22Rv1 (cell line): ENCODE results near the gene SCD.

Experiments used
- H3K27ac ChIP-seq: fragments of 450-650 bp; 2 replicates; pipeline ENCODE4 v1.5.1; 2017
- ZFX ChIP-seq: fragments of 450-650 bp; IDR thresholded peaks from 2 replicates; pipeline ENCODE4 v1.6.1; 2017; ENCODE audit warnings: antibody characterized with exemption, borderline replicate concordance
- TF ChIP-seq, protein P1 (sequence below): fragments of 450-650 bp; IDR thresholded peaks from 2 replicates; pipeline ENCODE4 v1.5.1; 2017; ENCODE audit warnings: mild to moderate bottlenecking

The SCD gene

DNA sequence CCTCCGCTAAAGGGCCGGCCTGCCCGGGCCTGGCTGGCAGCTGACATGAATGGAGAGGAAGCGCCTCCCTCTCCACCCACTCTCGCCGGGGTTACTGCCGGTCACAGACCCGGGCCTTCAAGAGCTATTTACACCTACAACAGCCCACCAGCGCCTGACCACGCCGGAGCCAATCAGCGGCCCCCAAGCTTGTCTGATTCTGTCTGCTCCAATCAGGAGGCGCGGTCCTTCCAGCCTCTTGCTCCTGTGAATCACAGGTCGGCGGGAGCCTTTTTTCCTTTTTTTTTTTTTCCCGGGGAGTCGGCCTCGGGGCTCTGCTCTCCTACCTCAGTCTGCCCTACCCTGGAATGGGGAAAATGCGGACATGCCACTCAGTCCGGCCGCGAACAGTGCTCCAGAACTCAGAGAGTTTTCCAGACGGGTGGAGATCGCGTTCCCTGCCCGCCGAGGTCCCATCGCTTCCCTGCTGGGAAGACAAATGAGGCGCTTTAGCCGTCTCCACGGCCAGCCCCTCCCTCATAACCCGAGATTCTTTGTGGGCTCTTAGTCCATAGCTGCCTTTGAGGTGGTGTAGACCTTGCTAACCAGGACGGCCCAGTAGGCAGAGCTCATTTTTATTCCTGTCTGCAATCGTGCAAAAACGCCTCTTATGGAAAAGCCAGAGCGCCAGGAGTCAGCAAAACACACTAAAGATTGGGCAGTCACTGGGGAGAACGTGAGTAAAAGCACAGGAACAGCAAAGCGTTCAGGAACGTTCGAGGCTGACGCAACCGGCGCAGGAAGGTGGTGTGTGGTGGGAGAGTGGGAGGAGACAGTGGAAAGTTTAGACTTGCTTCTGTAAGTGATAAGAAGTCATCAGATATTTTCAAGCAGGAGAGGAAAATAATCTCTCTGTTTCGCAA is 26.5 kb downstream of the SCD start:
- no peak for TF ChIP-seq ZFX
- TF ChIP-seq, protein P1, sequence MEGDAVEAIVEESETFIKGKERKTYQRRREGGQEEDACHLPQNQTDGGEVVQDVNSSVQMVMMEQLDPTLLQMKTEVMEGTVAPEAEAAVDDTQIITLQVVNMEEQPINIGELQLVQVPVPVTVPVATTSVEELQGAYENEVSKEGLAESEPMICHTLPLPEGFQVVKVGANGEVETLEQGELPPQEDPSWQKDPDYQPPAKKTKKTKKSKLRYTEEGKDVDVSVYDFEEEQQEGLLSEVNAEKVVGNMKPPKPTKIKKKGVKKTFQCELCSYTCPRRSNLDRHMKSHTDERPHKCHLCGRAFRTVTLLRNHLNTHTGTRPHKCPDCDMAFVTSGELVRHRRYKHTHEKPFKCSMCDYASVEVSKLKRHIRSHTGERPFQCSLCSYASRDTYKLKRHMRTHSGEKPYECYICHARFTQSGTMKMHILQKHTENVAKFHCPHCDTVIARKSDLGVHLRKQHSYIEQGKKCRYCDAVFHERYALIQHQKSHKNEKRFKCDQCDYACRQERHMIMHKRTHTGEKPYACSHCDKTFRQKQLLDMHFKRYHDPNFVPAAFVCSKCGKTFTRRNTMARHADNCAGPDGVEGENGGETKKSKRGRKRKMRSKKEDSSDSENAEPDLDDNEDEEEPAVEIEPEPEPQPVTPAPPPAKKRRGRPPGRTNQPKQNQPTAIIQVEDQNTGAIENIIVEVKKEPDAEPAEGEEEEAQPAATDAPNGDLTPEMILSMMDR, result no peak

DNA sequence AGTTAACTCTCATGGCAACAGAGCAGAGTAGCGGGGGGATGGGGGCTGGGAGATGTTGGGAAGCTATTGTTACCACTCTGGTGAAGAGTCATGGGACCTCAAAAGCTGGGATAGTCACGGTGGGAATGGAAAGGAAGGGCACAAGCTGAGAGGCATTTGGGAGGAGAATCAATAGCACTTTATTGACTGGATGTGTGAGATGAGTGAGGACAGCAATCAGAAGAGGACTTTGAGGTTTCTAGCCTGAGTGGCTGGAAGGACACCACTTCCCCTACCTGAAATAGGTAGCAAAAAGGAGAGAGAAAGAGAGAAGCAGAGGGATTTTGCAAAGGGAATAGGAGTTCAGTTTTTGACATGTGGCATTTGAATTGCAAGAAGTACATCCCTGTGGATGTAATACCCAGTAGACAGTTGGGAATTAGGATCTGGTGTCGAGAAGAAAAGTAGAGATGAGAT is 27.2 kb downstream of the SCD start:
- H3K27ac ChIP-seq, result peak overlapping the region; percentile 100
- no peak for TF ChIP-seq ZFX
- TF ChIP-seq, protein P1, result no peak

More for the DNA sequence above, 26.5 kb downstream of the SCD start:
- H3K27ac ChIP-seq, result peak overlapping the region; percentile 100

GRCh38 chr10:100374677-100375353 is 27.8 kb downstream of the SCD start:
- peak overlapping the region; percentile 100 for H3K27ac ChIP-seq

- peak overlapping the region; percentile 37 for H3K27ac ChIP-seq
Observed at GRCh38 chr10:100376656-100377055, 29.6 kb downstream of the SCD start.

GRCh38 chr10:100377830-100378229 is 30.8 kb downstream of the SCD start:
- no peak for TF ChIP-seq ZFX
- TF ChIP-seq, protein P1, result no peak
- peak overlapping the region; percentile 40 for H3K27ac ChIP-seq

DNA sequence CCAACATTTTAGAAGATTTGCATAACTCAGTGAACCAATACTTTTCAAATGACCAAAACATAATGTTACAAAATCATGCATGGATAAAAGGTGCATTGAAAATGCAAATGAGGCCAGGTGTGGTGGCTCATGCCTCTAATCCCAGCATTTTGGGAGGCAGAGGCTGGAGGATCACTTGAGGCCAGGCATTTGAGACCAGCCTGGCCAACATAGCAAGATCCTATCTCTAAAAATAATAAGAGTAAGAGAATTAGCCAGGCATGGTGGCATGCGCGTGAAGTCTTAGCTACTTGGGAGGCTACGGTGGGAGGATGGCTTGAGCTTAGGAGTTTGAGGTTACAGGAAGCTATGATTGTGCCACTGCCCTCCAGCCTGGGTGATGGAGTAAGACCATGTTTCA is 33.4 kb downstream of the SCD start:
- no peak for TF ChIP-seq ZFX
- TF ChIP-seq, protein P1, result no peak
- H3K27ac ChIP-seq, result no peak overlapping the region

GRCh38 chr10:100382553-100382952 is 35.5 kb downstream of the SCD start:
- H3K27ac ChIP-seq, result no peak overlapping the region
- TF ChIP-seq ZFX, result no peak
- TF ChIP-seq, protein P1, result no peak

DNA sequence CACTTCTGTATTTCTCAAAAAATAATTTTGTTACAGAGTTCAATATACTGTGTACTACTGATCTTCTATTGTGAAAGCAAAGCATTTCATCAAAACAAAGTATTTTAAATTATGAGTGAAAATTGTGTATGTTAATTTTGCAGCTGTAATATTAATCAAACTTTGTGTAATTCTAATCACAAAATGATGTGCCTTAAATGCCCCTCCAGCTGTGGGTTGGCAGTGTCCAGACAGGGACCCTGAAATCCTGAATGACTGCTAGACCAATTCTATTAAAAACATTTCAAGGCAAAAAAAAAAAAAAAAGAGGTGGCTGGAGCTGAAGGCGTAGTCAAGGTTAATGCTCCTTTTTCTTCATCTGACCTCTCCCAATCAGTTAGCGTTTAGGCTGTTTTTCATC is 36.2 kb downstream of the SCD start:
- TF ChIP-seq, protein P1, result no peak
- no peak for TF ChIP-seq ZFX
- H3K27ac ChIP-seq, result no peak overlapping the region
